ENCODE measurements around the gene ADRA2B.

The ADRA2B gene

DNA sequence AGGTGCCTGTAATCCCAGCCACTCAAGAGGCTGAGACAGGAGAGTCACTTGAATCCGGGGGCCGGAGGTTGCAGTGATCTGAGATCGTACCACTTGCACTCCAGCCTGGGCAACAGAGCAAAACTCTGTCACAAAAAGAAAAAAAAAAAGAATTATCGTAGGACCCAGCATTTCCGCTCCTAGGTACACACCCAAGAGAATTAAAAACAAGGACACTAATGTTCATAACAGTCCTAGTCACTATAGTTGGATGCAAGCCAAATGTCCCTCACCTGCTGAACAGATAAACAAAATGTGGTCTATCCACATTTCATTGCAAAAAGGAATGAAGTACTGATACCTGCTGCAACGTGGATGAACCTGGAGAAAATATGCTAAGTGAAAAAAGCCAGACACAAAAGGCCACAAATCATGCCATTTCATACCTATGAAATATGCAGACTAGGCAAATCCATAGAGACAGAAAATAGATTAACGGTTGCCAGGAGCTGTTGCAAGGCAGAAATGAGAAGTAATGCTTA is 21.2 kb downstream of the ADRA2B start:
- Histone ChIP-seq H3K36me3 (ENCODE audit: insufficient read depth) (no peaks in the 10 kb centered on the region), H3K4me2 (no peak overlapping the region), H3K4me3 (IDR thresholded peaks at IDR 0.05; ENCODE audit: insufficient read depth, low read depth, low read length) (no peak overlapping the region), H3K27ac (no peak overlapping the region), H3K9ac (no peak overlapping the region), H3K79me2 (ENCODE audit: insufficient read depth, low read depth) (no peaks in the 10 kb centered on the region), H4K20me1 (ENCODE audit: insufficient read depth) (no peaks in the 10 kb centered on the region), H3K4me1 (ENCODE audit: low read depth, poor library complexity, severe bottlenecking) (no peaks in the 10 kb centered on the region), H2AFZ (ENCODE audit: low read depth) (no peak overlapping the region), H3K27me3 (ENCODE audit: insufficient read depth, low read depth) (no peaks in the 10 kb centered on the region)
- TF ChIP-seq, protein P1, sequence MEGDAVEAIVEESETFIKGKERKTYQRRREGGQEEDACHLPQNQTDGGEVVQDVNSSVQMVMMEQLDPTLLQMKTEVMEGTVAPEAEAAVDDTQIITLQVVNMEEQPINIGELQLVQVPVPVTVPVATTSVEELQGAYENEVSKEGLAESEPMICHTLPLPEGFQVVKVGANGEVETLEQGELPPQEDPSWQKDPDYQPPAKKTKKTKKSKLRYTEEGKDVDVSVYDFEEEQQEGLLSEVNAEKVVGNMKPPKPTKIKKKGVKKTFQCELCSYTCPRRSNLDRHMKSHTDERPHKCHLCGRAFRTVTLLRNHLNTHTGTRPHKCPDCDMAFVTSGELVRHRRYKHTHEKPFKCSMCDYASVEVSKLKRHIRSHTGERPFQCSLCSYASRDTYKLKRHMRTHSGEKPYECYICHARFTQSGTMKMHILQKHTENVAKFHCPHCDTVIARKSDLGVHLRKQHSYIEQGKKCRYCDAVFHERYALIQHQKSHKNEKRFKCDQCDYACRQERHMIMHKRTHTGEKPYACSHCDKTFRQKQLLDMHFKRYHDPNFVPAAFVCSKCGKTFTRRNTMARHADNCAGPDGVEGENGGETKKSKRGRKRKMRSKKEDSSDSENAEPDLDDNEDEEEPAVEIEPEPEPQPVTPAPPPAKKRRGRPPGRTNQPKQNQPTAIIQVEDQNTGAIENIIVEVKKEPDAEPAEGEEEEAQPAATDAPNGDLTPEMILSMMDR (conservative IDR thresholded peaks at IDR 0.05; ENCODE audit: low read depth, low read length) = no peak

- no peak overlapping the region for H3K4me2 ChIP-seq
- TF ChIP-seq, protein P1 (conservative IDR thresholded peaks at IDR 0.05; ENCODE audit: low read depth, low read length) = no peak
These were observed 22.8 kb downstream of the ADRA2B start for GRCh38 chr2:96093528-96093927.

GRCh38 chr2:96092951-96093350 is 23.4 kb downstream of the ADRA2B start:
- no peaks in the 10 kb centered on the region for H3K27me3 ChIP-seq (ENCODE audit: insufficient read depth, low read depth)
- no peak overlapping the region for H3K27ac ChIP-seq
- H3K4me3 ChIP-seq (IDR thresholded peaks at IDR 0.05; ENCODE audit: insufficient read depth, low read depth, low read length) = no peak overlapping the region
- H3K79me2 ChIP-seq (ENCODE audit: insufficient read depth, low read depth) = no peaks in the 10 kb centered on the region
- TF ChIP-seq, protein P1 (conservative IDR thresholded peaks at IDR 0.05; ENCODE audit: low read depth, low read length) = no peak
- H3K4me1 ChIP-seq (ENCODE audit: low read depth, poor library complexity, severe bottlenecking) = no peaks in the 10 kb centered on the region
- no peaks in the 10 kb centered on the region for H4K20me1 ChIP-seq (ENCODE audit: insufficient read depth)
- H2AFZ ChIP-seq (ENCODE audit: low read depth) = no peak overlapping the region
- no peak overlapping the region for H3K4me2 ChIP-seq
- H3K36me3 ChIP-seq (ENCODE audit: insufficient read depth) = no peaks in the 10 kb centered on the region
- no peak overlapping the region for H3K9ac ChIP-seq

More at GRCh38 chr2:96093528-96093927, 22.8 kb downstream of the ADRA2B start:
- H3K27me3 ChIP-seq (ENCODE audit: insufficient read depth, low read depth) = no peaks in the 10 kb centered on the region
- no peak overlapping the region for H2AFZ ChIP-seq (ENCODE audit: low read depth)
- H3K36me3 ChIP-seq (ENCODE audit: insufficient read depth) = no peaks in the 10 kb centered on the region
- H3K4me3 ChIP-seq (IDR thresholded peaks at IDR 0.05; ENCODE audit: insufficient read depth, low read depth, low read length) = no peak overlapping the region
- no peaks in the 10 kb centered on the region for H4K20me1 ChIP-seq (ENCODE audit: insufficient read depth)
- H3K79me2 ChIP-seq (ENCODE audit: insufficient read depth, low read depth) = no peaks in the 10 kb centered on the region
- no peak overlapping the region for H3K27ac ChIP-seq
- H3K9ac ChIP-seq = no peak overlapping the region
- no peaks in the 10 kb centered on the region for H3K4me1 ChIP-seq (ENCODE audit: low read depth, poor library complexity, severe bottlenecking)

GRCh38 chr2:96092573-96092877 is 23.8 kb downstream of the ADRA2B start:
- H3K9ac ChIP-seq = no peak overlapping the region
- H3K4me3 ChIP-seq (IDR thresholded peaks at IDR 0.05; ENCODE audit: insufficient read depth, low read depth, low read length) = no peak overlapping the region
- H2AFZ ChIP-seq (ENCODE audit: low read depth) = no peak overlapping the region
- TF ChIP-seq, protein P1 (conservative IDR thresholded peaks at IDR 0.05; ENCODE audit: low read depth, low read length) = no peak
- H3K4me1 ChIP-seq (ENCODE audit: low read depth, poor library complexity, severe bottlenecking) = no peaks in the 10 kb centered on the region
- H3K36me3 ChIP-seq (ENCODE audit: insufficient read depth) = no peaks in the 10 kb centered on the region
- H3K27me3 ChIP-seq (ENCODE audit: insufficient read depth, low read depth) = no peaks in the 10 kb centered on the region
- H3K4me2 ChIP-seq = no peak overlapping the region
- no peak overlapping the region for H3K27ac ChIP-seq
- H3K79me2 ChIP-seq (ENCODE audit: insufficient read depth, low read depth) = no peaks in the 10 kb centered on the region
- H4K20me1 ChIP-seq (ENCODE audit: insufficient read depth) = no peaks in the 10 kb centered on the region
